Measurements from ENCODE around the gene AUTS2.

DNA sequence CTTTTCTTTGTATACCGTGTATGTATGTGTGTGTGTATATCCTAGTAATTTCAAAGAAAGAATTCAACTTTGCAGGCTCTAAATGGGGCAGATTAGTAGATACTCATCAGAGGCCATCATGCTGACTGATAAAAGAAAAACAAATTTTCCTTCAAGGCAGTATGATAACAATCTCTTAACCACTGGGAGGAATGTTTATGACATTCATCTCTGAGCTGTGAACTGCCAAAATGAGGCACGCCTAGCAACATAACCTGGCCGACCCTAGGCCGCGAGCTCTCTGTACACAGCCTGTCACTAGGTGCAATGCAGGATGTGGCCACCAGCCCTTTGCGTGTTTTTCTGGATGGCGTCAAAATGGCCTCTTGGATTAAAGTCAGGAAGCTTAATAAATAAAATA lies 1190.0 kb downstream of the AUTS2 start:
- no peak for TF ChIP-seq CTCF (IDR thresholded peaks at IDR 0.05; ENCODE audit: low read length)
- TF ChIP-seq EZH2 (IDR thresholded peaks at IDR 0.05; ENCODE audit: borderline replicate concordance, low read length), result no peak

Data from OCI-LY1 (cell line).